Measurements from ENCODE around the gene GRAMD2B. TPM values are rescaled to one million over a fixed set of nuclear protein-coding genes. Genes with fewer than 3 reads are reported as not detected.

GRAMD2B gene
- total RNA-seq, 1 experiment from 2014 or later = 7.2 TPM

GRCh38 chr5:126525630-126526245, 102.5 kb downstream of the GRAMD2B start:
- ChIA-PET RAD21 (ENCODE audit: low non-redundant PET in 1 of 2, low total read pairs in 2 of 2, uncharacterized antibody in 2 of 2, unreplicated experiment in 2 of 2) (no interaction called here), POLR2A (no interaction called here), CTCF (no interaction called here)

GRCh38 chr5:126526493-126526892, 103.3 kb downstream of the GRAMD2B start:
- CTCF ChIA-PET = no interaction called here
- Histone ChIP-seq H3K9me2 (ENCODE audit: insufficient read depth) (no peaks in the 10 kb centered on the region), H3K4me3 (replicated peaks in 1 of 2; ENCODE audit: low read depth in 1 of 2, low read length in 2 of 2) (no peak overlapping the region), H3K9me3 (ENCODE audit: control insufficient read depth in 1 of 2, insufficient read depth in 1 of 2, low read depth in 1 of 2, low read length in 2 of 2) (no peaks in the 10 kb centered on the region), H4K20me1 (ENCODE audit: insufficient read depth) (no peaks in the 10 kb centered on the region), H3K4me2 (ENCODE audit: low read length) (no peak overlapping the region), H2AFZ (ENCODE audit: low read depth, low read length, poor library complexity, severe bottlenecking) (peak overlapping the region; percentile 97), H3K27me3 (ENCODE audit: insufficient read depth, low read length) (no peaks in the 10 kb centered on the region), H3K9ac (ENCODE audit: low read length) (no peak overlapping the region), H3K36me3 (ENCODE audit: control insufficient read depth in 1 of 2, insufficient read depth in 2 of 2, low read length in 2 of 2) (no peaks in the 10 kb centered on the region), H3K4me1 (ENCODE audit: control insufficient read depth in 1 of 2, insufficient read depth in 2 of 2, low read length in 2 of 2) (peaks cover 0 to 7% of the 10 kb centered on the region in 2 experiments; a peak in 2 of 4 replicates), H3K79me2 (ENCODE audit: insufficient read depth, low read length) (no peaks in the 10 kb centered on the region), H3K27ac (ENCODE audit: low read depth, low read length) (no peak overlapping the region)
- no TSS peak for BruUV-seq (replicated peaks)
- TF ChIP-seq YY1 (IDR thresholded peaks at IDR 0.05; ENCODE audit: extremely low read depth, insufficient replicate concordance, low read depth, low read length) = no peak
- no peak for TF ChIP-seq FOSL1 (IDR thresholded peaks at IDR 0.05; ENCODE audit: low read depth)
- TF ChIP-seq ZFX (IDR thresholded peaks at IDR 0.05) = no peak
- no peak for TF ChIP-seq CBX3 (IDR thresholded peaks at IDR 0.05; ENCODE audit: low read depth)
- no peak for TF ChIP-seq CTCF (IDR thresholded peaks at IDR 0.05 in 2 of 3, conservative IDR thresholded peaks at IDR 0.05 in 1 of 3; ENCODE audit: borderline replicate concordance in 1 of 3, insufficient read depth in 1 of 3, low read depth in 2 of 3, low read length in 2 of 3)
- TF ChIP-seq MAX (IDR thresholded peaks at IDR 0.05) = no peak
- TF ChIP-seq POLR2A (IDR thresholded peaks at IDR 0.05; ENCODE audit: borderline replicate concordance, extremely low read depth, insufficient read depth, insufficient read length) = no peak
- no peak for TF ChIP-seq ZNF274 (IDR thresholded peaks at IDR 0.05; ENCODE audit: low read depth, low read length)
- TF ChIP-seq EGR1 (IDR thresholded peaks at IDR 0.05; ENCODE audit: low read depth) = no peak
- no peak for TF ChIP-seq SIN3A (IDR thresholded peaks at IDR 0.05; ENCODE audit: low read depth)
- no peak for TF ChIP-seq JUND (IDR thresholded peaks at IDR 0.05)
- no peak for TF ChIP-seq POLR2AphosphoS5 (IDR thresholded peaks at IDR 0.05; ENCODE audit: low read depth, low read length)
- no peak for TF ChIP-seq EZH2 (IDR thresholded peaks at IDR 0.05)
- no peak for TF ChIP-seq RAD21 (IDR thresholded peaks at IDR 0.05; ENCODE audit: low read depth)
- TF ChIP-seq ELF1 (IDR thresholded peaks at IDR 0.05; ENCODE audit: borderline replicate concordance, low read depth) = no peak
- no peak for TF ChIP-seq ZBTB33 (IDR thresholded peaks at IDR 0.05; ENCODE audit: extremely low read depth, insufficient replicate concordance, low read length)
- no peak for TF ChIP-seq SP1 (IDR thresholded peaks at IDR 0.05; ENCODE audit: low read depth)
- RAD21 ChIA-PET (ENCODE audit: low non-redundant PET in 1 of 2, low total read pairs in 2 of 2, uncharacterized antibody in 2 of 2, unreplicated experiment in 2 of 2) = no interaction called here
- POLR2A ChIA-PET = no interaction called here
- ATAC-seq (no peak), DNase-seq (ENCODE audit: low read depth, low spot score) (no peak)
- intact Hi-C loops (cut with micrococcal nuclease) = no loop called here

More at GRCh38 chr5:126525630-126526245, 102.5 kb downstream of the GRAMD2B start:
- H3K4me2 ChIP-seq (ENCODE audit: low read length) = peak overlapping the region; percentile 62
- no TSS peak for BruUV-seq (replicated peaks)
- no peaks in the 10 kb centered on the region for H3K27me3 ChIP-seq (ENCODE audit: insufficient read depth, low read length)
- H3K27ac ChIP-seq (ENCODE audit: low read depth, low read length) = no peak overlapping the region
- intact Hi-C loops (cut with micrococcal nuclease) = no loop called here
- H3K9ac ChIP-seq (ENCODE audit: low read length) = no peak overlapping the region
- no peaks in the 10 kb centered on the region for H3K36me3 ChIP-seq (ENCODE audit: control insufficient read depth in 1 of 2, insufficient read depth in 2 of 2, low read length in 2 of 2)
- H2AFZ ChIP-seq (ENCODE audit: low read depth, low read length, poor library complexity, severe bottlenecking) = peak overlapping the region; percentile 97
- TF ChIP-seq POLR2AphosphoS5 (IDR thresholded peaks at IDR 0.05; ENCODE audit: low read depth, low read length) = peak; percentile 77
- no peak for TF ChIP-seq ZNF274 (IDR thresholded peaks at IDR 0.05; ENCODE audit: low read depth, low read length)
- peak; percentile 12 for DNase-seq (ENCODE audit: low read depth, low spot score)
- no peaks in the 10 kb centered on the region for H3K79me2 ChIP-seq (ENCODE audit: insufficient read depth, low read length)
- H3K9me3 ChIP-seq (ENCODE audit: control insufficient read depth in 1 of 2, insufficient read depth in 1 of 2, low read depth in 1 of 2, low read length in 2 of 2) = no peaks in the 10 kb centered on the region
- H3K4me3 ChIP-seq (replicated peaks in 1 of 2; ENCODE audit: low read depth in 1 of 2, low read length in 2 of 2) = 0 out of 4 replicates have a peak overlapping the region, but pooled peaks of 1 of the 2 experiments have one; percentile 2
- H4K20me1 ChIP-seq (ENCODE audit: insufficient read depth) = no peaks in the 10 kb centered on the region
- H3K9me2 ChIP-seq (ENCODE audit: insufficient read depth) = no peaks in the 10 kb centered on the region
- ATAC-seq = peak; percentile 99
- H3K4me1 ChIP-seq (ENCODE audit: control insufficient read depth in 1 of 2, insufficient read depth in 2 of 2, low read length in 2 of 2) = peaks cover 0 to 7% of the 10 kb centered on the region in 2 experiments; a peak in 2 of 4 replicates
